Calu3 (cell line): ENCODE results near the gene ARID4A. TPM values are rescaled to one million over a fixed set of nuclear protein-coding genes. Genes with fewer than 3 reads are reported as not detected.
"Not testable (repeated sequence)": the region's sequence is repeated elsewhere in the genome, so short reads cannot be mapped to it uniquely, and the experiment has no call there.

ENCODE experiments used
- BruUV-seq: library from RNA; stranded (reverse); fragments of 400-500 nt; replicated peaks from 2 replicates; lab custom pipeline; 2021; lab: Mats Ljungman, UMichigan
- CTCF ChIA-PET: fragments of 300-600 bp; sonication (Branson Sonifier 250); formaldehyde crosslinking; loops from one replicate; lab custom pipeline; 2022; ENCODE audit warnings: antibody characterized with exemption; lab: Charles Lee
- DNase-seq: peaks from one replicate; pipeline ENCODE4 v3.0.0; 2022
- H3K27ac Mint-ChIP-seq: one replicate; pipeline ENCODE4 v1.8.0; 2022; ENCODE audit warnings: mixed read lengths; ENCODE audit not compliant: unreplicated experiment
- H3K27me3 Mint-ChIP-seq: one replicate; pipeline ENCODE4 v1.8.0; 2022; ENCODE audit warnings: mixed read lengths; ENCODE audit not compliant: unreplicated experiment
- H3K36me3 Mint-ChIP-seq: one replicate; pipeline ENCODE4 v1.8.0; 2022; ENCODE audit warnings: mild to moderate bottlenecking, moderate library complexity, mixed read lengths; ENCODE audit not compliant: insufficient read depth, unreplicated experiment
- H3K4me1 Mint-ChIP-seq: one replicate; pipeline ENCODE4 v1.8.0; 2022; ENCODE audit warnings: mild to moderate bottlenecking, low read depth, mixed read lengths; ENCODE audit not compliant: unreplicated experiment
- H3K4me3 Mint-ChIP-seq: one replicate; pipeline ENCODE4 v1.8.0; 2022; ENCODE audit warnings: mild to moderate bottlenecking, low read depth, moderate library complexity, mixed read lengths; ENCODE audit not compliant: unreplicated experiment
- H3K9me3 Mint-ChIP-seq: one replicate; pipeline ENCODE4 v1.8.0; 2022; ENCODE audit warnings: low read depth, mixed read lengths; ENCODE audit not compliant: unreplicated experiment
- CTCF ChIP-seq: fragments of 200-600 bp; IDR thresholded peaks from one replicate; pipeline ENCODE4 v1.8.0; 2022; ENCODE audit warnings: antibody characterized with exemption; ENCODE audit not compliant: unreplicated experiment
- intact Hi-C: fragments of 100-400 bp; cut with micrococcal nuclease; formaldehyde crosslinking; loops from one replicate; pipeline ENCODE4 v1.10.0; 2022; ENCODE audit not compliant: unreplicated experiment
- total RNA-seq: library from RNA; stranded (reverse); gene quantifications from 2 replicates; pipeline ENCODE4 v1.2.3, GENCODE V29; 2022

Gene ARID4A
- total RNA-seq, 1 experiment from 2014 or later: 26.7 TPM

GRCh38 chr14:58408681-58409215 lies 110.4 kb downstream of the ARID4A start:
- BruUV-seq: no TSS peak

GRCh38 chr14:58414845-58415244 lies 116.5 kb downstream of the ARID4A start:
- no peaks in the 10 kb centered on the region for H3K27me3 Mint-ChIP-seq
- BruUV-seq: no TSS peak
- intact Hi-C loops: no loop called here
- no peak overlapping the region for H3K4me3 Mint-ChIP-seq
- no peak for TF ChIP-seq CTCF
- no peaks in the 10 kb centered on the region for H3K9me3 Mint-ChIP-seq
- H3K36me3 Mint-ChIP-seq: peaks cover 15% of the 10 kb centered on the region
- H3K4me1 Mint-ChIP-seq: no peaks in the 10 kb centered on the region
- CTCF ChIA-PET: no interaction called here
- H3K27ac Mint-ChIP-seq: no peak overlapping the region
- no peak for DNase-seq

More at GRCh38 chr14:58408681-58409215, 110.4 kb downstream of the ARID4A start:
- no peak overlapping the region for H3K4me3 Mint-ChIP-seq
- no peak for DNase-seq
- no peaks in the 10 kb centered on the region for H3K9me3 Mint-ChIP-seq
- no peaks in the 10 kb centered on the region for H3K27me3 Mint-ChIP-seq
- no peaks in the 10 kb centered on the region for H3K36me3 Mint-ChIP-seq
- TF ChIP-seq CTCF: no peak
- no peaks in the 10 kb centered on the region for H3K4me1 Mint-ChIP-seq
- intact Hi-C loops: no loop called here
- no peak overlapping the region for H3K27ac Mint-ChIP-seq
- CTCF ChIA-PET: no interaction called here

- intact Hi-C loops: no loop called here
- H3K27ac Mint-ChIP-seq: no peak overlapping the region
- H3K9me3 Mint-ChIP-seq: no peaks in the 10 kb centered on the region
- H3K4me3 Mint-ChIP-seq: no peak overlapping the region
- CTCF ChIA-PET: no interaction called here
- no peaks in the 10 kb centered on the region for H3K27me3 Mint-ChIP-seq
- H3K4me1 Mint-ChIP-seq: no peaks in the 10 kb centered on the region
- no TSS peak for BruUV-seq
- H3K36me3 Mint-ChIP-seq: peaks cover 20% of the 10 kb centered on the region
- DNase-seq: no peak
- TF ChIP-seq CTCF: no peak
Measured at GRCh38 chr14:58415636-58416547, 117.5 kb downstream of the ARID4A start.

- BruUV-seq, H3K9me3 Mint-ChIP-seq, intact Hi-C loops, H3K27ac Mint-ChIP-seq, H3K4me3 Mint-ChIP-seq, DNase-seq, H3K4me1 Mint-ChIP-seq, H3K27me3 Mint-ChIP-seq: not testable (repeated sequence)
- CTCF ChIA-PET: interaction anchor here (0.6 kb wide), 2 partner anchors 23 to 553 kb away, joined by 3 to 5 read pairs; no protein-coding TSS in a partner anchor
- H3K36me3 Mint-ChIP-seq: peaks cover 20% of the 10 kb centered on the region
Measured at GRCh38 chr14:58416934-58417333, 118.6 kb downstream of the ARID4A start.

Other genes starting within 250 kb of the ARID4A start
- gene ARMH4, start 146.3 kb upstream of the ARID4A start, total RNA-seq: 0.07 TPM in 1 of 2 replicates, not detected in the other
- gene ACTR10, start 98.4 kb upstream of the ARID4A start, total RNA-seq: 39.4 and 42.3 TPM in 2 replicates
- 222 and 260 TPM in 2 replicates for gene PSMA3, start 53.7 kb upstream of the ARID4A start, total RNA-seq
- gene TOMM20L, start 97.4 kb downstream of the ARID4A start, total RNA-seq: not detected in 2 replicates
- gene TIMM9, start 129.0 kb downstream of the ARID4A start, total RNA-seq: 44.0 and 44.5 TPM in 2 replicates
- 16.7 and 19.3 TPM in 2 replicates for gene KIAA0586, start 129.2 kb downstream of the ARID4A start, total RNA-seq